Natural killer cell (primary cell): Measurements from ENCODE around the gene ATP13A3. TPM values are rescaled to one million over a fixed set of nuclear protein-coding genes. Genes with fewer than 3 reads are reported as not detected.

Experiments used
- ATAC-seq, 3 donors: fragments of 150-1000 bp in 2 of 3; fragments of 200-7000 bp in 1 of 3; cut with Tn5 transposase; 1 replicate in 1 of 3; 2 replicates in 2 of 3; pipeline ENCODE4 v1.10.0; 2021; ENCODE audit warnings: mild to moderate bottlenecking in 2 of 3, moderate library complexity in 2 of 3
- DNase-seq, 2 donors: peaks; one replicate each; pipeline versions ENCODE4 v3.0.0 to v3.0.0-alpha.2; 2013 to 2021; ENCODE audit warnings: mixed read lengths in 1 of 2
- H3K27ac ChIP-seq: one replicate; pipeline ENCODE4 v1.5.1; 2013; ENCODE audit warnings: mild to moderate bottlenecking, low read length
- H3K27me3 ChIP-seq: one replicate; pipeline ENCODE4 v1.6.1; 2013; ENCODE audit warnings: low read length; ENCODE audit not compliant: control insufficient read depth, insufficient read depth
- H3K36me3 ChIP-seq: one replicate; pipeline ENCODE4 v1.6.1; 2013; ENCODE audit warnings: low read length; ENCODE audit not compliant: control insufficient read depth, insufficient read depth
- H3K4me1 ChIP-seq: one replicate; pipeline ENCODE4 v1.6.1; 2013; ENCODE audit warnings: low read length; ENCODE audit not compliant: control insufficient read depth, insufficient read depth
- H3K4me3 ChIP-seq: one replicate; pipeline ENCODE4 v1.5.1; 2013; ENCODE audit warnings: low read length
- H3K9me3 ChIP-seq: one replicate; pipeline ENCODE4 v1.6.1; 2013; ENCODE audit warnings: low read length; ENCODE audit not compliant: control insufficient read depth, insufficient read depth
- H3K27ac Mint-ChIP-seq, 2 donors: one replicate each; pipeline ENCODE4 v1.8.0; 2022; ENCODE audit warnings: mild to moderate bottlenecking in 2 of 2, mixed read lengths in 2 of 2, moderate library complexity in 1 of 2
- H3K27me3 Mint-ChIP-seq, 2 donors: one replicate each; pipeline ENCODE4 v1.8.0; 2022; ENCODE audit warnings: low read depth in 2 of 2, mixed read lengths in 2 of 2
- H3K36me3 Mint-ChIP-seq: one replicate; pipeline ENCODE4 v1.8.0; 2022; ENCODE audit warnings: mixed read lengths
- H3K4me1 Mint-ChIP-seq, 2 donors: one replicate each; pipeline ENCODE4 v1.8.0; 2022; ENCODE audit warnings: mixed read lengths in 2 of 2
- H3K4me3 Mint-ChIP-seq: one replicate; pipeline ENCODE4 v1.8.0; 2022; ENCODE audit warnings: mild to moderate bottlenecking, moderate library complexity, mixed read lengths
- H3K9me3 Mint-ChIP-seq, 2 donors: one replicate each; pipeline ENCODE4 v1.8.0; 2022; ENCODE audit warnings: mixed read lengths in 2 of 2
- WGBS: methylation state at CpG from one replicate; pipeline ENCODE4 v1.1.7; 2013; ENCODE audit warnings: missing lambda C conversion rate; ENCODE audit not compliant: insufficient coverage; 5-methylcytosine and 5-hydroxymethylcytosine counted together
- intact Hi-C: fragments of 100-400 bp; cut with micrococcal nuclease; formaldehyde crosslinking; loops from one replicate; pipeline ENCODE4 v1.14.2; 2022
- total RNA-seq, 4 donors: library from RNA; stranded (reverse); fragments of 120-200 nt in 1 of 4; gene quantifications; one replicate each; pipeline versions ENCODE4 v1.2.3 to v1.2.4, GENCODE V29; 2013 to 2022
- TF ChIP-seq, protein P1 (sequence below): fragments of 200-600 bp; IDR thresholded peaks from one replicate; pipeline ENCODE4 v1.8.0; 2022; ENCODE audit warnings: antibody characterized with exemption

Gene ATP13A3
- total RNA-seq, 3 donors from 2014 or later (not counting 1 experiment from before 2014, with no cell fraction given), result 62.9 to 79.2 (median 64.2) TPM

DNA sequence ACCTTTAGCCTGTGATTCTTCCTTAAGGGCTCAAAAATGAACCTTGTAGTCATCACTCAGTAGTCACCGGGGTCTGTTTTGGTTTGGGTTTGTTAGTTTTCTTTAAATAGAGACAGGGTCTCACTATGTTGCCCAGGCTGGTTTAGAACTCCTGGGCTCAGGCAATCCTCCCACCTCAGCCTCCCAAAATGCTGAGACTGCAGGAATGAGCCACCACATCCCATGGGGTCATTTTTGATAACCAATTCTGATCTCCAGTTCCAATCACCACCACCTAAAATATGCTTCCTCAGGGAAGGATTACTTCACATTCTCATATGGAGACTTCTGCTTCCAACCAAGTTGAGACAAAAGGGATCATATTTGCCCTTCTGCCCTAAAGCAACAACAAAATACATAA lies 22.1 kb downstream of the ATP13A3 start:
- Histone ChIP-seq H3K36me3 (peaks cover 6% of the 10 kb centered on the region), H3K27me3 (no peaks in the 10 kb centered on the region), H3K4me1 (no peaks in the 10 kb centered on the region), H3K9me3 (no peaks in the 10 kb centered on the region), H3K27ac (no peak overlapping the region), H3K4me3 (no peak overlapping the region)
- Mint-ChIP-seq H3K4me1 (peaks cover 0 to 8% of the 10 kb centered on the region in 2 donors), H3K36me3 (no peaks in the 10 kb centered on the region), H3K4me3 (no peak overlapping the region), H3K9me3 (no peaks in the 10 kb centered on the region), H3K27ac (peak overlapping the region in 1 of 2 donors; percentile 36), H3K27me3 (no peaks in the 10 kb centered on the region)
- TF ChIP-seq, protein P1, sequence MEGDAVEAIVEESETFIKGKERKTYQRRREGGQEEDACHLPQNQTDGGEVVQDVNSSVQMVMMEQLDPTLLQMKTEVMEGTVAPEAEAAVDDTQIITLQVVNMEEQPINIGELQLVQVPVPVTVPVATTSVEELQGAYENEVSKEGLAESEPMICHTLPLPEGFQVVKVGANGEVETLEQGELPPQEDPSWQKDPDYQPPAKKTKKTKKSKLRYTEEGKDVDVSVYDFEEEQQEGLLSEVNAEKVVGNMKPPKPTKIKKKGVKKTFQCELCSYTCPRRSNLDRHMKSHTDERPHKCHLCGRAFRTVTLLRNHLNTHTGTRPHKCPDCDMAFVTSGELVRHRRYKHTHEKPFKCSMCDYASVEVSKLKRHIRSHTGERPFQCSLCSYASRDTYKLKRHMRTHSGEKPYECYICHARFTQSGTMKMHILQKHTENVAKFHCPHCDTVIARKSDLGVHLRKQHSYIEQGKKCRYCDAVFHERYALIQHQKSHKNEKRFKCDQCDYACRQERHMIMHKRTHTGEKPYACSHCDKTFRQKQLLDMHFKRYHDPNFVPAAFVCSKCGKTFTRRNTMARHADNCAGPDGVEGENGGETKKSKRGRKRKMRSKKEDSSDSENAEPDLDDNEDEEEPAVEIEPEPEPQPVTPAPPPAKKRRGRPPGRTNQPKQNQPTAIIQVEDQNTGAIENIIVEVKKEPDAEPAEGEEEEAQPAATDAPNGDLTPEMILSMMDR, result no peak
- DNase-seq, result no peak
- WGBS, result 100% methylated on average over 1 of the region's 1 CpG
- ATAC-seq, result peak in 1 of 3 donors; percentile 14
- intact Hi-C loops, result no loop called here

DNA sequence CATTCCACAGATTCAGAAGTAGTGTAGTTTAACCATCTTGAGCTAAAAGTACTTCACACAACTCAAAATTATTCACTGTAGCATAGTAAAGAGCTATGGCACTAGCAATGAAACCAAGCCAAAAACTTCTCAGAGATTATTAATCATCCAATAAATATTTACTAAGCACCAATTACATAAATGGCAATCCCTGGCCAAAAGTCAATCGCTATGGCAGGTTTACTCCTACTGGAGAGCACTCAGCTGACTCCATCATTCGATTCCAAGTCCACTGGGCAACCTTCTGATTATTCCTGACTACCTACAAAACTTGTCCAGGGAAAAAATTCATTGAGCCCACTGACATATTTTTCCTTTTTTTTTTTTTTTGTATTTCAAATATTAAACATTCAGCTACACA lies 23.9 kb downstream of the ATP13A3 start:
- Mint-ChIP-seq H3K4me3 (no peak overlapping the region), H3K9me3 (no peaks in the 10 kb centered on the region), H3K4me1 (peaks cover 0 to 8% of the 10 kb centered on the region in 2 donors), H3K27ac (no peak overlapping the region), H3K27me3 (no peaks in the 10 kb centered on the region), H3K36me3 (no peaks in the 10 kb centered on the region)
- Histone ChIP-seq H3K4me3 (no peak overlapping the region), H3K27ac (no peak overlapping the region), H3K4me1 (no peaks in the 10 kb centered on the region), H3K27me3 (no peaks in the 10 kb centered on the region), H3K36me3 (peaks cover 7% of the 10 kb centered on the region), H3K9me3 (no peaks in the 10 kb centered on the region)
- ATAC-seq, result no peak
- DNase-seq, result no peak
- TF ChIP-seq, protein P1, result no peak
- intact Hi-C loops, result no loop called here
- 97% methylated on average over 2 of the region's 2 CpGs for WGBS

DNA sequence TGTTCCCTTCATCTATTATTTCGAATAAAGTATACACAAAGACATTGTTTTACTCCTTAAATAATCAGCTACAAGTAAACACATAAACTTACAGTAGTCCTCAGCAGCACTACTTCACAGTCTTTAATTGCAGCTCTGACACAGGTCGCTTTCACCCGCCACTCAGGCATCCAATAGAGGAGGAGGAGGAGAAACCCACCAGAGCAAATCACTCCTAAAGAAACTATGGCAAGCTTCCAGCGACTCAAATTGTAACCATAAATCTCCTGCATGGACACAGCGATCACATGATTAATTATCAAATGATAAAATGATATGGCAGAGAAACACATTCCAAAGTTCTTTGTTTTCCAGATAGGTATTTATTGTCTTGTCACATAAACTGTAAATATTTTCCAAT lies 26.2 kb downstream of the ATP13A3 start:
- no peak for ATAC-seq
- no peak overlapping the region for H3K4me3 ChIP-seq
- H3K36me3 ChIP-seq, result peaks cover 10% of the 10 kb centered on the region
- Mint-ChIP-seq H3K27ac (no peak overlapping the region), H3K9me3 (no peaks in the 10 kb centered on the region), H3K4me3 (no peak overlapping the region), H3K4me1 (peaks cover 0 to 8% of the 10 kb centered on the region in 2 donors), H3K27me3 (no peaks in the 10 kb centered on the region), H3K36me3 (no peaks in the 10 kb centered on the region)
- intact Hi-C loops, result no loop called here
- TF ChIP-seq, protein P1, result no peak
- WGBS, result 98% methylated on average over 3 of the region's 5 CpGs
- H3K27me3 ChIP-seq, result no peaks in the 10 kb centered on the region
- H3K4me1 ChIP-seq, result no peaks in the 10 kb centered on the region
- no peaks in the 10 kb centered on the region for H3K9me3 ChIP-seq
- no peak overlapping the region for H3K27ac ChIP-seq
- no peak for DNase-seq

DNA sequence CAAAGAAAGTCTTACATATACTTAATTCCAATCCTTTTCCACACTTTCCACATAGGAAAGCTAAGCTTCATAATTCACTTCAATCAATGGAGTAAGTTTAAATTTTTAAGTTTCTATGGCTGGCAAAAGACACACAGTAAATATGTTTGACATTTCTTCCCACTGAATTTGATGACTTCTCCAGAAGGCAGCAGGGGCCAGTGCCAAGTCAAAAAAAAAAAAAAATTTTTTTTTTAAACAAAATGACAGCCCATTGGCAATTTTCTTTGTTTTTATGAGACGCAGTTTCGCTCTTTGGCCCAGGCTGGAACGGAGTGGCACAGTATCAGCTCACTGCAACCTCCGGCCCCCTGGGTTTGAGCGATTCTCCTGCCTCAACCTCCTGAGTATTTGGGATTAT lies 28.7 kb downstream of the ATP13A3 start:
- Mint-ChIP-seq H3K27ac (no peak overlapping the region), H3K9me3 (no peaks in the 10 kb centered on the region), H3K27me3 (no peaks in the 10 kb centered on the region), H3K36me3 (peaks cover 6% of the 10 kb centered on the region), H3K4me3 (no peak overlapping the region), H3K4me1 (no peaks in the 10 kb centered on the region)
- Histone ChIP-seq H3K4me1 (no peaks in the 10 kb centered on the region), H3K4me3 (no peak overlapping the region), H3K36me3 (peaks cover 19% of the 10 kb centered on the region), H3K9me3 (no peaks in the 10 kb centered on the region), H3K27ac (no peak overlapping the region), H3K27me3 (no peaks in the 10 kb centered on the region)
- intact Hi-C loops, result no loop called here
- TF ChIP-seq, protein P1, result no peak
- no peak for DNase-seq
- 97% methylated on average over 5 of the region's 5 CpGs for WGBS
- no peak for ATAC-seq
